Cardiac muscle cell (in vitro differentiated cells and primary cell): ENCODE data around the gene KLHL17. TPM values are rescaled to one million over a fixed set of nuclear protein-coding genes. Genes with fewer than 3 reads are reported as not detected.

Experiments
- DNase-seq, 2 donors: peaks; one replicate each; pipeline versions ENCODE4 v3.0.0 to v3.0.0-alpha.2; 2010 to 2017; ENCODE audit warnings: low read depth in 1 of 2, low spot score in 1 of 2
- H3K27ac ChIP-seq: fragments of 200-600 bp; sonication (generic); 2 replicates; pipeline ENCODE4 v1.5.1; 2016
- H3K27me3 ChIP-seq: fragments of 200-600 bp; sonication (generic); 2 replicates; pipeline ENCODE4 v1.6.0; 2016; ENCODE audit warnings: control low read depth
- H3K36me3 ChIP-seq: fragments of 200-600 bp; sonication (generic); 2 replicates; pipeline ENCODE4 v1.5.1; 2016; ENCODE audit warnings: control low read depth
- H3K4me1 ChIP-seq: fragments of 200-600 bp; sonication (generic); 2 replicates; pipeline ENCODE4 v1.8.1; 2017; ENCODE audit warnings: low read depth, mild to moderate bottlenecking, mixed run types
- H3K4me3 ChIP-seq: fragments of 200-600 bp; sonication (generic); 2 replicates; pipeline ENCODE4 v1.5.1; 2016; ENCODE audit warnings: mild to moderate bottlenecking
- H3K9me3 ChIP-seq: fragments of 200-600 bp; sonication (generic); 2 replicates; pipeline ENCODE4 v1.5.1; 2017; ENCODE audit warnings: low read depth, mild to moderate bottlenecking, control low read depth
- polyA plus RNA-seq: library from polyadenylated mRNA; unstranded; fragments of >200 nt; fragmentation: Nextera tagmentation; extraction: Ambion mirVana; gene quantifications from 2 replicates; pipeline ENCODE4 v1.2.1, GENCODE V29; 2016
- total RNA-seq: library from RNA; depleted of rRNA; stranded (reverse); fragments of >200 nt; gene quantifications from 2 replicates; pipeline ENCODE4 v1.2.3, GENCODE V29; 2016
- TF ChIP-seq, protein P1 (sequence below): IDR thresholded peaks from 2 replicates; pipeline ENCODE4 v1.5.1; 2012; ENCODE audit warnings: low read depth, mild to moderate bottlenecking, low read length

The KLHL17 gene
- total and polyA plus RNA-seq, 2 experiments from 2014 or later: 31.5 to 42.9 TPM

DNA sequence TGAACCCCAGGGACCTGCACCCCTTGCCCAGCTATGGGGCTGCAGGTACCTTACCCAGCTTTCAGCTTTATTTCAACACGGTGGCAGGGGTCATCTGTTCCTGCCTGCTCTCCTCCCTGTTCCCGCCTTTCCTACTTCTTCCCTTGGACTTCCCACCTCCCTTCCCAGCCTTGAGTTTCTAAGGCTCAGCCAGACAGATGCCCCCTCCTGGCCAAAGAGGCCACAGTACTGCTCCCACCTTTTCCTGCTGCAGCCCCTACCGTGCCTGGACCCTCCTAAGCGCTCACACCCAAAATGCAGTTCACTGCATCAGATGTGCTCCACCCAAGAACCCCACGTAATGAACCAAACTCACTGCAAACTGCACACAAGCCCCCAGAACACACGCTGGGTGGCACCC, 9.0 kb upstream of the KLHL17 start:
- H3K27me3 ChIP-seq: no peaks in the 10 kb centered on the region
- H3K27ac ChIP-seq: no peak overlapping the region
- TF ChIP-seq, protein P1, sequence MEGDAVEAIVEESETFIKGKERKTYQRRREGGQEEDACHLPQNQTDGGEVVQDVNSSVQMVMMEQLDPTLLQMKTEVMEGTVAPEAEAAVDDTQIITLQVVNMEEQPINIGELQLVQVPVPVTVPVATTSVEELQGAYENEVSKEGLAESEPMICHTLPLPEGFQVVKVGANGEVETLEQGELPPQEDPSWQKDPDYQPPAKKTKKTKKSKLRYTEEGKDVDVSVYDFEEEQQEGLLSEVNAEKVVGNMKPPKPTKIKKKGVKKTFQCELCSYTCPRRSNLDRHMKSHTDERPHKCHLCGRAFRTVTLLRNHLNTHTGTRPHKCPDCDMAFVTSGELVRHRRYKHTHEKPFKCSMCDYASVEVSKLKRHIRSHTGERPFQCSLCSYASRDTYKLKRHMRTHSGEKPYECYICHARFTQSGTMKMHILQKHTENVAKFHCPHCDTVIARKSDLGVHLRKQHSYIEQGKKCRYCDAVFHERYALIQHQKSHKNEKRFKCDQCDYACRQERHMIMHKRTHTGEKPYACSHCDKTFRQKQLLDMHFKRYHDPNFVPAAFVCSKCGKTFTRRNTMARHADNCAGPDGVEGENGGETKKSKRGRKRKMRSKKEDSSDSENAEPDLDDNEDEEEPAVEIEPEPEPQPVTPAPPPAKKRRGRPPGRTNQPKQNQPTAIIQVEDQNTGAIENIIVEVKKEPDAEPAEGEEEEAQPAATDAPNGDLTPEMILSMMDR: peak; percentile 51
- peak in 1 of 2 donors; percentile 45 for DNase-seq
- H3K4me3 ChIP-seq: no peak overlapping the region
- H3K36me3 ChIP-seq: peaks cover 46% of the 10 kb centered on the region
- H3K9me3 ChIP-seq: no peaks in the 10 kb centered on the region
- H3K4me1 ChIP-seq: no peaks in the 10 kb centered on the region

DNA sequence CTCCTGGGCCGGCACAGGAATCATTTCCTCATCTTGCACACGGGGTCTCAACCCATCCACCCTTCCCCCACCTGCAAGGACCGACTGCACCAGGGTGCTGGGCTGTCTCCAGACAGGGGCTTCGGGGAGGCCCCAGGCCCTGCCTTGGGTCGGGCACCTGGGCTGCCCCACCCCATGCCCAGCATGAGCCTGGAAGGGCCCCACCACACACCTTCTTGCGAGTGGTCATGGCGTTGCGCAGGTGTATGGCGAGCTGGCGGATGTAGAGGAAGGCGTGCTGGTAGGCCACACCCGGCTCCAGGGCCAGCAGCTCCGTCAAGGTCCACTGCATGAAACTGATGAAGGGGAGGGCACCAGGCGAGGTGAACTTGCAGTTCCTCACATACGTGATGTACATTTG, 8.2 kb upstream of the KLHL17 start:
- Histone ChIP-seq H3K27me3 (no peaks in the 10 kb centered on the region), H3K4me1 (no peaks in the 10 kb centered on the region), H3K9me3 (no peaks in the 10 kb centered on the region), H3K4me3 (no peak overlapping the region), H3K27ac (no peak overlapping the region), H3K36me3 (peaks cover 46% of the 10 kb centered on the region)
- DNase-seq: no peak
- TF ChIP-seq, protein P1: no peak

DNA sequence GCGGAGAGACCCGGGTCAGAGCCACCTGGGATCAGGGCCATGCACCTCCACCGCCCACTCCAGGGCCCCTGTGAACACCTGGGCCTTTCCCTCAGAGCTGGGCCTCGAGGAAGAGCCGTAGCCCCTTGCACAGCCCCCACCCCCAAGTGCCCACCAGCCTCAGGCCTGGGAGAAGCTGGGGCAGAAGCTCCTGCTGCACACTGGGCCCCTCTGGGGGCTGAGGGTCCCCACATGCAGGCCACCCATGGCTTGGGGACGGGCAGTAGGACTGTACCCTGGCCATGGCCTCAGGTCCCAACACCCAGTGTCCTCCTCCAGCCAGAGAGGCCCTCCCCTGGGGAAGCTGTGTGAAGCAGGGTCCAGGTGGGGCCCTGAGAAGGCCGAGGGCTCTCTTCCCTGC, 7.8 kb upstream of the KLHL17 start:
- no peaks in the 10 kb centered on the region for H3K9me3 ChIP-seq
- peaks cover 45% of the 10 kb centered on the region for H3K36me3 ChIP-seq
- TF ChIP-seq, protein P1: no peak
- no peak overlapping the region for H3K27ac ChIP-seq
- H3K4me1 ChIP-seq: peaks cover under 1% of the 10 kb centered on the region
- DNase-seq: no peak
- H3K27me3 ChIP-seq: no peaks in the 10 kb centered on the region
- no peak overlapping the region for H3K4me3 ChIP-seq

DNA sequence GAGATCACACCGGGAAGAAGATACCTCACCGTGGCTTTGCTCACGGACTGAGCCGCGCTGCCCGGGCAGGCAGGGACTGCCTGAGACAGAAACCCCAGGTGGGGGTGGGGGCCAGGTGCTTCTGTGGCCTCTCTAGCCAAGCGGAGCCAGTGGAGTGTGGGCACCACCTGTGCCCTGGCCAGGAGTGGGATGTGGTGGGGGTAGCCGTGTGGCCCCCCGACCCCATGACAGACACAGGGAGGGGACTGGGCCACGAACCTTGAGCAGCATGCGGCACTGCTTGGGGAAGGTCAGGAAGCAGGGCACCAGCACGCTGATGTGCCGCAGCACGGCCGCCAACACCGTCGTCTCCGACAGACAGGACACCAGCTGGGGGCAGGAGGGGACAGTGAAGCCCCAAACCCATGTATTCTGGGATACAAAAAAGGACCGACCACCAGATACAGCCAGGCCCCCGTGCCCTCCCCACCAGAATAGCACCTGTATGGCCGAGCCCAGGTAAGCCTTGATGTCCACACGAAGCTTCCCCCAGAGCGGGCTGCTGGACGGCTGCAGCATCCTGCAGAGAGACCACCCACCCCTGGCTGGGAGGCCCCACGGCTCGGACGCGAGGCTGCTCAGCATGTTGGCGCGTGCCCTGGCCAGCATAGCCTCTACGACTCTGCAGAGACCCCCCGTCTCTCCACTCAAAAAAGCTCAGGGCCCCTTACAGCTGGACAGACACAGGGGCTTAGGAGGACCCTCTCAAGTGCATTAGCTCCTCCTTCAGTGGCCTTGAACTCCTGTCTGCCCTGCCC, 6.7 kb upstream of the KLHL17 start:
- Histone ChIP-seq H3K9me3 (no peaks in the 10 kb centered on the region), H3K4me3 (no peak overlapping the region), H3K4me1 (peaks cover 3% of the 10 kb centered on the region), H3K27ac (no peak overlapping the region), H3K27me3 (no peaks in the 10 kb centered on the region), H3K36me3 (peaks cover 40% of the 10 kb centered on the region)
- TF ChIP-seq, protein P1: no peak
- no peak for DNase-seq

DNA sequence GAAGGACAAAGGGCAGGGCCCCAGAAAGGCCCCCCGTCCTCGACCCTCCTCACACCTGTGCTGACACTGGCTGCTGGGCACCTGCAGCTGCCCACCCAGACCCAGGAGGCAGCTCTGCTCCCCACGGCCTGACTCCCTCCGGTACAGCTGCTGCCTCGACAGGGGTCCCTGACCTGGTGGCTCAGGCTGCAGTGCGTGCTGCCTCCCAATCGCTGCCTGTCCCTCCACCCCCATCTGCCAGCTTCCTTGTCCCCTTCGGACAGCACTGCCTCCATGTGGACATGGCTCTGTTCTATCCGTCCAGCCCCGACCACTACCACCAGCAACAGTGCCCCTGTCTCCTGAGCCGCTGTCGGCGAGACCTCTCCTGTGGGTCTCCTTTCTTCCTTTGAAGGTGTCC, 5.5 kb upstream of the KLHL17 start:
- no peak for DNase-seq
- Histone ChIP-seq H3K36me3 (peaks cover 37% of the 10 kb centered on the region), H3K9me3 (no peaks in the 10 kb centered on the region), H3K4me1 (peaks cover 3% of the 10 kb centered on the region), H3K27ac (no peak overlapping the region), H3K4me3 (no peak overlapping the region), H3K27me3 (peaks cover 4% of the 10 kb centered on the region)
- TF ChIP-seq, protein P1: no peak
